ENCODE measurements around the gene DGCR8. TPM values are rescaled to one million over a fixed set of nuclear protein-coding genes. Genes with fewer than 3 reads are reported as not detected.

The DGCR8 gene
- polyA plus RNA-seq, 2 of the 4 experiments (the other 2 are of a cell fraction), result 18.1 to 21.3 TPM

DNA sequence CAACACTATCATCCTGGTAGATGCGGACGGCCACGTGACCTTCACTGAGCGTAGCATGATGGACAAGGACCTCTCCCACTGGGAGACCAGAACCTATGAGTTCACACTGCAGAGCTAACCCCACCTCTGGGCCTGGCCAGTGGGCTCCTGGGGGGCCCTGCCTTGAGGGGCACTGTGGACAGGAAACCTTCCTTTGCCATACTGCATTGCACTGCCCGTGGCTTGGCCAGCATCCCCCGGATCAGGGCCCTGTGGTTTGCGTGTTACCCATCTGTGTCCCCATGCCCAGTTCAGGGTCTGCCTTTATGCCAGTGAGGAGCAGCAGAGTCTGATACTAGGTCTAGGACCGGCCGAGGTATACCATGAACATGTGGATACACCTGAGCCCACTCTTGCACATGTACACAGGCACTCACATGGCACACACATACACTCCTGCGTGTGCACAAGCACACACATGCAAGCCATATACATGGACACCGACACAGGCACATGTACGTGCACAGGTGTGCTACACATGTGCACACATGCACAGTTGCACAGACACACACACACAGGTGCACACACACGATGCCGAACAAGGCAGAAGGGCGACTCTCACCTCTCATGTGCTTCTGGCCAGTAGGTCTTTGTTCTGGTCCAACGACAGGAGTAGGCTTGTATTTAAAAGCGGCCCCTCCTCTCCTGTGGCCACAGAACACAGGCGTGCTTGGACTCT, 15.3 kb upstream of the DGCR8 start:
- no peak for ATAC-seq
- CTCF ChIA-PET, result no interaction called here

DNA sequence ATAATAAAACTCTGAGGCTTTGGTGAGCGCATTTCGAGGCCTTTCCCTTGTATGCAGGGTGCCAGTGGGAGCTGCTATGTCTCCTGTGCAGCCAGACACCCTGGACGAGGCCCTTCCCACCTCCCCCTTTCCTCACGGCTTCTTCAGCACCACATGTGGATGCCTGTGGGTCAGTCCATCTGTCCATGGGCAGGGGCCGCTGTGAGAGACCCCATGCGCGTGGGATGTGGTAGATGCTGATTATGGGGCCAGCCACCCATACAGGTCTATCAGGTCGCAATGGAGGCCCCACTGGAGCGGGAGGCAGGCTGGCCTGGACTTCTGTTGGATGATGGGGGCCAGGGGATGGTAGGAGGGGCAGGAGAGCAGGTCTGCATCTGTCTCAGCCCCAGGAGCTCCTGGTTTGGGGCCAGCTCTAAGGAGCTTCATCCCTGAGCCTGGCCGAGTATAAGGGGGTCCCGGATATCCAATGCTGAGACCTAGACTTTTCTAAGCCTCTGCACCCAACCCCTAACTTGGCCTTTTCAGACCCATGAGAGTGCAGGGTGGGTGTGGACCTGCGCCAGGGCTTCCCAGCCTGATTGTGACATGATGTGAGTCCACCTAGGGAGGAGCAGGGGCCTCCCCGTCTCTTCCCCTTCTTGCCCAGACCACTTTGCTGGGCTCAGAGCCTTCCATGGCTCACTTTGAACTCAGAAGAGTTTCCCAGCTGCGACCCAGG, 14.0 kb upstream of the DGCR8 start:
- ChIA-PET POLR2A (no interaction called here), CTCF (no interaction called here)
- FAIRE-seq (no peak), DNase-seq (ENCODE audit: low read depth in 1 of 2, low spot score in 1 of 2) (no peak), ATAC-seq (no peak)
- H3K4me1 ChIP-seq, result no peaks in the 10 kb centered on the region
- no peak overlapping the region for H3K27ac ChIP-seq
- H3K9me3 ChIP-seq, result no peaks in the 10 kb centered on the region
- no peak overlapping the region for H3K4me2 ChIP-seq
- no peak overlapping the region for H3K4me3 ChIP-seq
- 80% methylated on average over 6 of the region's 14 CpGs for WGBS (ENCODE audit: missing lambda C conversion rate)
- TF ChIP-seq, protein P1, sequence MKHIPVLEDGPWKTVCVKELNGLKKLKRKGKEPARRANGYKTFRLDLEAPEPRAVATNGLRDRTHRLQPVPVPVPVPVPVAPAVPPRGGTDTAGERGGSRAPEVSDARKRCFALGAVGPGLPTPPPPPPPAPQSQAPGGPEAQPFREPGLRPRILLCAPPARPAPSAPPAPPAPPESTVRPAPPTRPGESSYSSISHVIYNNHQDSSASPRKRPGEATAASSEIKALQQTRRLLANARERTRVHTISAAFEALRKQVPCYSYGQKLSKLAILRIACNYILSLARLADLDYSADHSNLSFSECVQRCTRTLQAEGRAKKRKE (CRISPR knock-in tag; IDR thresholded peaks at IDR 0.05; ENCODE audit: low read depth), result no peak
- TF ChIP-seq RARB (CRISPR knock-in tag; IDR thresholded peaks at IDR 0.05) (no peak), TFCP2L1 (CRISPR knock-in tag; IDR thresholded peaks at IDR 0.05) (no peak), TP53 (CRISPR knock-in tag; IDR thresholded peaks at IDR 0.05) (no peak), RFX5 (IDR thresholded peaks at IDR 0.05) (no peak), FOSB (CRISPR knock-in tag; IDR thresholded peaks at IDR 0.05) (no peak), ZNF302 (CRISPR knock-in tag; IDR thresholded peaks at IDR 0.05) (no peak), ZC3H11A (IDR thresholded peaks at IDR 0.05) (no peak)
- TF ChIP-seq, protein P2, sequence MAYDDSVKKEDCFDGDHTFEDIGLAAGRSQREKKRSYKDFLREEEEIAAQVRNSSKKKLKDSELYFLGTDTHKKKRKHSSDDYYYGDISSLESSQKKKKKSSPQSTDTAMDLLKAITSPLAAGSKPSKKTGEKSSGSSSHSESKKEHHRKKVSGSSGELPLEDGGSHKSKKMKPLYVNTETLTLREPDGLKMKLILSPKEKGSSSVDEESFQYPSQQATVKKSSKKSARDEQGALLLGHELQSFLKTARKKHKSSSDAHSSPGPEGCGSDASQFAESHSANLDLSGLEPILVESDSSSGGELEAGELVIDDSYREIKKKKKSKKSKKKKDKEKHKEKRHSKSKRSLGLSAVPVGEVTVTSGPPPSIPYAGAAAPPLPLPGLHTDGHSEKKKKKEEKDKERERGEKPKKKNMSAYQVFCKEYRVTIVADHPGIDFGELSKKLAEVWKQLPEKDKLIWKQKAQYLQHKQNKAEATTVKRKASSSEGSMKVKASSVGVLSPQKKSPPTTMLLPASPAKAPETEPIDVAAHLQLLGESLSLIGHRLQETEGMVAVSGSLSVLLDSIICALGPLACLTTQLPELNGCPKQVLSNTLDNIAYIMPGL (CRISPR knock-in tag; IDR thresholded peaks at IDR 0.05; ENCODE audit: borderline replicate concordance), result no peak
- TF ChIP-seq, protein P3, sequence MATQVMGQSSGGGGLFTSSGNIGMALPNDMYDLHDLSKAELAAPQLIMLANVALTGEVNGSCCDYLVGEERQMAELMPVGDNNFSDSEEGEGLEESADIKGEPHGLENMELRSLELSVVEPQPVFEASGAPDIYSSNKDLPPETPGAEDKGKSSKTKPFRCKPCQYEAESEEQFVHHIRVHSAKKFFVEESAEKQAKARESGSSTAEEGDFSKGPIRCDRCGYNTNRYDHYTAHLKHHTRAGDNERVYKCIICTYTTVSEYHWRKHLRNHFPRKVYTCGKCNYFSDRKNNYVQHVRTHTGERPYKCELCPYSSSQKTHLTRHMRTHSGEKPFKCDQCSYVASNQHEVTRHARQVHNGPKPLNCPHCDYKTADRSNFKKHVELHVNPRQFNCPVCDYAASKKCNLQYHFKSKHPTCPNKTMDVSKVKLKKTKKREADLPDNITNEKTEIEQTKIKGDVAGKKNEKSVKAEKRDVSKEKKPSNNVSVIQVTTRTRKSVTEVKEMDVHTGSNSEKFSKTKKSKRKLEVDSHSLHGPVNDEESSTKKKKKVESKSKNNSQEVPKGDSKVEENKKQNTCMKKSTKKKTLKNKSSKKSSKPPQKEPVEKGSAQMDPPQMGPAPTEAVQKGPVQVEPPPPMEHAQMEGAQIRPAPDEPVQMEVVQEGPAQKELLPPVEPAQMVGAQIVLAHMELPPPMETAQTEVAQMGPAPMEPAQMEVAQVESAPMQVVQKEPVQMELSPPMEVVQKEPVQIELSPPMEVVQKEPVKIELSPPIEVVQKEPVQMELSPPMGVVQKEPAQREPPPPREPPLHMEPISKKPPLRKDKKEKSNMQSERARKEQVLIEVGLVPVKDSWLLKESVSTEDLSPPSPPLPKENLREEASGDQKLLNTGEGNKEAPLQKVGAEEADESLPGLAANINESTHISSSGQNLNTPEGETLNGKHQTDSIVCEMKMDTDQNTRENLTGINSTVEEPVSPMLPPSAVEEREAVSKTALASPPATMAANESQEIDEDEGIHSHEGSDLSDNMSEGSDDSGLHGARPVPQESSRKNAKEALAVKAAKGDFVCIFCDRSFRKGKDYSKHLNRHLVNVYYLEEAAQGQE (IDR thresholded peaks at IDR 0.05), result no peak
- TF ChIP-seq, protein P4, sequence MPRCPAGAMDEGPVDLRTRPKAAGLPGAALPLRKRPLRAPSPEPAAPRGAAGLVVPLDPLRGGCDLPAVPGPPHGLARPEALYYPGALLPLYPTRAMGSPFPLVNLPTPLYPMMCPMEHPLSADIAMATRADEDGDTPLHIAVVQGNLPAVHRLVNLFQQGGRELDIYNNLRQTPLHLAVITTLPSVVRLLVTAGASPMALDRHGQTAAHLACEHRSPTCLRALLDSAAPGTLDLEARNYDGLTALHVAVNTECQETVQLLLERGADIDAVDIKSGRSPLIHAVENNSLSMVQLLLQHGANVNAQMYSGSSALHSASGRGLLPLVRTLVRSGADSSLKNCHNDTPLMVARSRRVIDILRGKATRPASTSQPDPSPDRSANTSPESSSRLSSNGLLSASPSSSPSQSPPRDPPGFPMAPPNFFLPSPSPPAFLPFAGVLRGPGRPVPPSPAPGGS (IDR thresholded peaks at IDR 0.05), result no peak

More for the DNA sequence above, 15.3 kb upstream of the DGCR8 start:
- 97% methylated on average over 13 of the region's 18 CpGs for WGBS (ENCODE audit: missing lambda C conversion rate)
- no peaks in the 10 kb centered on the region for H3K9me3 ChIP-seq
- H3K4me1 ChIP-seq, result no peaks in the 10 kb centered on the region
- POLR2A ChIA-PET, result no interaction called here
- H3K4me2 ChIP-seq, result no peak overlapping the region
- FAIRE-seq (no peak), DNase-seq (ENCODE audit: low read depth in 1 of 2, low spot score in 1 of 2) (no peak)
- TF ChIP-seq JUNB (IDR thresholded peaks at IDR 0.05) (no peak), TFCP2L1 (CRISPR knock-in tag; IDR thresholded peaks at IDR 0.05) (no peak), EP300 (IDR thresholded peaks at IDR 0.05) (no peak), SMC3 (IDR thresholded peaks at IDR 0.05) (no peak), SREBF2 (IDR thresholded peaks at IDR 0.05) (no peak), RNF2 (IDR thresholded peaks at IDR 0.05; ENCODE audit: borderline replicate concordance, low read depth) (no peak), HEYL (CRISPR knock-in tag; IDR thresholded peaks at IDR 0.05) (no peak), PHF8 (IDR thresholded peaks at IDR 0.05; ENCODE audit: borderline replicate concordance, low read depth) (no peak), RFX5 (IDR thresholded peaks at IDR 0.05) (no peak), ZNF302 (CRISPR knock-in tag; IDR thresholded peaks at IDR 0.05) (no peak), NPAS2 (CRISPR knock-in tag; IDR thresholded peaks at IDR 0.05; ENCODE audit: borderline replicate concordance) (no peak), ESRRA (IDR thresholded peaks at IDR 0.05; ENCODE audit: borderline replicate concordance, low read length) (no peak), EHF (CRISPR knock-in tag; IDR thresholded peaks at IDR 0.05) (no peak), NR3C1 (IDR thresholded peaks at IDR 0.05) (no peak), KDM1A (IDR thresholded peaks at IDR 0.05; ENCODE audit: low read depth) (no peak), RCOR1 (IDR thresholded peaks at IDR 0.05; ENCODE audit: low read depth, low read length) (no peak)
- TF ChIP-seq, protein P5, sequence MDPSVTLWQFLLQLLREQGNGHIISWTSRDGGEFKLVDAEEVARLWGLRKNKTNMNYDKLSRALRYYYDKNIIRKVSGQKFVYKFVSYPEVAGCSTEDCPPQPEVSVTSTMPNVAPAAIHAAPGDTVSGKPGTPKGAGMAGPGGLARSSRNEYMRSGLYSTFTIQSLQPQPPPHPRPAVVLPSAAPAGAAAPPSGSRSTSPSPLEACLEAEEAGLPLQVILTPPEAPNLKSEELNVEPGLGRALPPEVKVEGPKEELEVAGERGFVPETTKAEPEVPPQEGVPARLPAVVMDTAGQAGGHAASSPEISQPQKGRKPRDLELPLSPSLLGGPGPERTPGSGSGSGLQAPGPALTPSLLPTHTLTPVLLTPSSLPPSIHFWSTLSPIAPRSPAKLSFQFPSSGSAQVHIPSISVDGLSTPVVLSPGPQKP (IDR thresholded peaks at IDR 0.05; ENCODE audit: low read depth, low read length), result no peak
- TF ChIP-seq, protein P3 (IDR thresholded peaks at IDR 0.05), result no peak
- TF ChIP-seq, protein P6, sequence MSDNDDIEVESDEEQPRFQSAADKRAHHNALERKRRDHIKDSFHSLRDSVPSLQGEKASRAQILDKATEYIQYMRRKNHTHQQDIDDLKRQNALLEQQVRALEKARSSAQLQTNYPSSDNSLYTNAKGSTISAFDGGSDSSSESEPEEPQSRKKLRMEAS (IDR thresholded peaks at IDR 0.05), result no peak
- H3K4me3 ChIP-seq, result no peak overlapping the region
- H3K27ac ChIP-seq, result no peak overlapping the region

All from A549 (cell line).